CD4-positive, CD25-positive, alpha-beta regulatory T cell (primary cell): ENCODE data around the gene ISM1. TPM values are rescaled to one million over a fixed set of nuclear protein-coding genes. Genes with fewer than 3 reads are reported as not detected.

Experiments
- ATAC-seq, 2 donors: fragments of 150-1000 bp; cut with Tn5 transposase; one replicate each; pipeline ENCODE4 v1.10.0; 2021; ENCODE audit warnings: low read depth in 2 of 2, moderate number of reproducible peaks in 2 of 2, moderate library complexity in 1 of 2
- DNase-seq, 3 donors: peaks; one replicate each; pipeline versions ENCODE4 v3.0.0 to v3.0.0-alpha.2; 2012 to 2022; ENCODE audit warnings: mixed read lengths in 1 of 3
- H3K27ac ChIP-seq: one replicate; pipeline ENCODE4 v1.7.0; 2013; ENCODE audit warnings: mild to moderate bottlenecking, low read length; ENCODE audit not compliant: insufficient read depth, poor library complexity, severe bottlenecking
- H3K27me3 ChIP-seq: one replicate; pipeline ENCODE4 v1.7.0; 2013; ENCODE audit warnings: low read length; ENCODE audit not compliant: control insufficient read depth, insufficient read depth
- H3K36me3 ChIP-seq: one replicate; pipeline ENCODE4 v1.7.0; 2013; ENCODE audit warnings: mild to moderate bottlenecking, low read length, moderate library complexity; ENCODE audit not compliant: control insufficient read depth, insufficient read depth
- H3K4me1 ChIP-seq: 2 replicates; pipeline ENCODE4 v1.7.0; 2013; ENCODE audit warnings: mild to moderate bottlenecking, low read length; ENCODE audit not compliant: insufficient read depth, control insufficient read depth, poor library complexity, severe bottlenecking
- H3K4me3 ChIP-seq: one replicate; pipeline ENCODE4 v1.7.0; 2013; ENCODE audit warnings: low read depth, mild to moderate bottlenecking, low read length, moderate library complexity
- H3K9me3 ChIP-seq, 2 experiments: 1 replicate in 1 of 2; 2 replicates in 1 of 2; pipeline ENCODE4 v1.7.0; 2013; ENCODE audit warnings: low read length in 2 of 2, mild to moderate bottlenecking in 1 of 2, moderate library complexity in 1 of 2; ENCODE audit not compliant: control insufficient read depth in 2 of 2
- H3K27ac Mint-ChIP-seq, 3 donors: one replicate each; pipeline ENCODE4 v1.8.0; 2020 to 2022; ENCODE audit warnings: mild to moderate bottlenecking in 3 of 3, mixed read lengths in 3 of 3, moderate library complexity in 2 of 3
- H3K27me3 Mint-ChIP-seq: one replicate; pipeline ENCODE4 v1.8.0; 2022; ENCODE audit warnings: mild to moderate bottlenecking, mixed read lengths
- H3K36me3 Mint-ChIP-seq: one replicate; pipeline ENCODE4 v1.8.0; 2020; ENCODE audit warnings: mixed read lengths
- H3K4me1 Mint-ChIP-seq, 4 donors: one replicate each; pipeline ENCODE4 v1.8.0; 2020 to 2022; ENCODE audit warnings: mixed read lengths in 4 of 4, mild to moderate bottlenecking in 1 of 4
- H3K4me3 Mint-ChIP-seq, 4 donors: one replicate each; pipeline ENCODE4 v1.8.0; 2020 to 2022; ENCODE audit warnings: mild to moderate bottlenecking in 4 of 4, mixed read lengths in 4 of 4, moderate library complexity in 3 of 4
- H3K9me3 Mint-ChIP-seq, 7 donors: one replicate each; pipeline ENCODE4 v1.8.0; 2020 to 2022; ENCODE audit warnings: mixed read lengths in 7 of 7, mild to moderate bottlenecking in 3 of 7, moderate library complexity in 2 of 7
- polyA plus RNA-seq, 4 donors: library from polyadenylated mRNA; unstranded; fragments of 300-500 nt; fragmentation: Illumina TruSeq; gene quantifications; one replicate each; pipeline ENCODE4 v1.2.3, GENCODE V29; 2021
- total RNA-seq: library from RNA; stranded (reverse); gene quantifications from one replicate; pipeline ENCODE4 v1.2.3, GENCODE V29; 2022

Gene ISM1
- total and polyA plus RNA-seq, 5 donors from 2014 or later, result 0.38 to 2.4 (median 0.67) TPM

DNA sequence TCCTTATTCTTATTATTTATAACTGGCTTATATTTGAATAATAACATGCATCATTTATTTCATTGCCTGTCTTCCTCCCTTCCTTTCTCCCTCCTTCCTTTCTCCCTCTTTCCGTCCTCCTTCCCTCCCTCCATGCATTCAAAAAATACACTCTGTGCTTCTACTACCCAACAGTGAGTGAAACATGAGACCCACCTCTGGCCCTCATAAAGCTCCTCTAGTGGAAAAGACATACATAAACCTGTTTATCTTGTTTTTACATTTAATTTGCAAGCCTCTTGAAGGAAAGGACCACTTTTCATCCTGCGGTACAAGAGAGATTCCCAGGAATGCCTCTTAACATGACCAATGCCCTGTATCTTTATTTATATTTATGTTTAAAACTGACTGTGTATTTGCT lies 21.8 kb upstream of the ISM1 start:
- Mint-ChIP-seq H3K4me3 (no peak overlapping the region), H3K27ac (no peak overlapping the region)

DNA sequence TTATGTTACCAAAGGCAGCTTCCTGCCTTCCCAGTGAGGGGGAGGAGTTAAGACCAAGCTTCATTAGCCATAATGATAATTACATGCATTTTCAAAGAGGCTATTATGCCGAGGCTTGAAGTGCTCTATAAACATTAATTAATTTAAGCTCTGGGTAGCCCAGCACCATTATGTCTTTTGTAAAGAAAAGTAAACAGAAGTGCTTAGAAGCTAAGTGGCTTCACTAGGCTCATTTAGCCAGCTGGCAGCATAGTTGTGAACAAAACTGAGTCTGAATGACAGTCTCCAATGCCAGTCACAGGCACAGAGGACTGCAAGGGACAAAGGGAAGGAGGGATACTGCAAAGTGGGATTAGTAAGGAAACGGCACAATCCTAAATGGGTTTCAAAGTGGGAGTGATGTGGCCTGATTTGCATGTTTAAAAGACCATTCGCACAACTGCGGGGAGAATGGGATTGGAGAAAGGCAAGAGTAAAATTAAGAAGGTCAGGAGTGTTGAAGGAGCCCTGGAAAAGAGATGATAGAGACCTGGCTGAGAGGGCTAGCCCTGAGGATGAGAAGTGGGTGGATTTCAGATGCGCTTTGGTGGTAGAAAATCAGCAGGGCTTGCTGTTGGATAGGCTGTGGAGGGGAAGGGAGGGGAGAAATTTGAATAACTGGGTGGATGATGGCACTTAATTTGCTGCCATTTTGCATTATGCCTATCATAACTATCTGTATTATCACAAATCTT lies 20.1 kb upstream of the ISM1 start:
- Mint-ChIP-seq H3K36me3 (no peaks in the 10 kb centered on the region), H3K4me3 (no peak overlapping the region), H3K9me3 (peaks cover 0 to 3% (median 0%) of the 10 kb centered on the region in 7 donors), H3K4me1 (no peaks in the 10 kb centered on the region), H3K27me3 (no peaks in the 10 kb centered on the region), H3K27ac (no peak overlapping the region)
- Histone ChIP-seq H3K4me3 (no peak overlapping the region), H3K4me1 (no peaks in the 10 kb centered on the region), H3K36me3 (no peaks in the 10 kb centered on the region), H3K27me3 (no peaks in the 10 kb centered on the region), H3K9me3 (no peaks in the 10 kb centered on the region), H3K27ac (no peak overlapping the region)
- DNase-seq, result no peak
- ATAC-seq, result no peak

More for the DNA sequence above, 21.8 kb upstream of the ISM1 start:
- Mint-ChIP-seq H3K36me3 (no peaks in the 10 kb centered on the region), H3K9me3 (peaks cover 0 to 3% (median 0%) of the 10 kb centered on the region in 7 donors), H3K27me3 (no peaks in the 10 kb centered on the region), H3K4me1 (no peaks in the 10 kb centered on the region)
- Histone ChIP-seq H3K27me3 (no peaks in the 10 kb centered on the region), H3K36me3 (no peaks in the 10 kb centered on the region), H3K4me1 (no peaks in the 10 kb centered on the region), H3K9me3 (no peaks in the 10 kb centered on the region), H3K27ac (no peak overlapping the region), H3K4me3 (no peak overlapping the region)
- DNase-seq, result no peak
- no peak for ATAC-seq

DNA sequence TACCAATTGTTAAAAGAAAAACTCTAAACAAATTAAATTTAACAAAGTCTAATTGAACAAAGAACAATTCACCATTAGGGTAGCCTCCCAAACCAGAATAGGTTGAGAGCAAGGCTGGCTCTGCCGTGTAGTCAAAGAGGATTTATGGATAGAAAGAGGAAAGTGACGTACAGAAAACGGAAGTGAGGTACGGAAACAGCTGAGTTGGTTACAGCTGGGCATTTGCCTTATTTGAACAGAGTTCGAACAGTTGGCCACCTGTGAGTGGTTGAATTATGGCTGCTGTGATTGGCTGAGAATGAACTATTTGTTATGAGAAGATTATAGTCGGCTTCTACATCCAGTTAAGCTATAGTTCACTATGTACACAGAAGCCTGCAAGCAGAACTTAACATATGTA lies 18.5 kb upstream of the ISM1 start:
- no peaks in the 10 kb centered on the region for H3K4me1 Mint-ChIP-seq
- no peaks in the 10 kb centered on the region for H3K36me3 ChIP-seq

GRCh38 chr20:13205425-13205824 lies 15.6 kb upstream of the ISM1 start:
- Histone ChIP-seq H3K36me3 (no peaks in the 10 kb centered on the region), H3K27ac (no peak overlapping the region), H3K4me3 (no peak overlapping the region), H3K9me3 (no peaks in the 10 kb centered on the region), H3K27me3 (no peaks in the 10 kb centered on the region), H3K4me1 (no peaks in the 10 kb centered on the region)
- no peaks in the 10 kb centered on the region for H3K27me3 Mint-ChIP-seq
- no peaks in the 10 kb centered on the region for H3K36me3 Mint-ChIP-seq
- no peaks in the 10 kb centered on the region for H3K4me1 Mint-ChIP-seq
- ATAC-seq (no peak), DNase-seq (no peak)
- H3K9me3 Mint-ChIP-seq, result peaks cover 0 to 3% (median 2%) of the 10 kb centered on the region in 7 donors
- no peak overlapping the region for H3K4me3 Mint-ChIP-seq
- no peak overlapping the region for H3K27ac Mint-ChIP-seq

More for the DNA sequence above, 18.5 kb upstream of the ISM1 start:
- Mint-ChIP-seq H3K27me3 (no peaks in the 10 kb centered on the region), H3K9me3 (peaks cover 0 to 3% (median 0%) of the 10 kb centered on the region in 7 donors), H3K36me3 (no peaks in the 10 kb centered on the region), H3K4me3 (no peak overlapping the region), H3K27ac (no peak overlapping the region)
- H3K27me3 ChIP-seq, result no peaks in the 10 kb centered on the region
- DNase-seq (no peak), ATAC-seq (no peak)
- no peak overlapping the region for H3K27ac ChIP-seq
- H3K9me3 ChIP-seq, result no peaks in the 10 kb centered on the region
- H3K4me1 ChIP-seq, result no peaks in the 10 kb centered on the region
- no peak overlapping the region for H3K4me3 ChIP-seq

DNA sequence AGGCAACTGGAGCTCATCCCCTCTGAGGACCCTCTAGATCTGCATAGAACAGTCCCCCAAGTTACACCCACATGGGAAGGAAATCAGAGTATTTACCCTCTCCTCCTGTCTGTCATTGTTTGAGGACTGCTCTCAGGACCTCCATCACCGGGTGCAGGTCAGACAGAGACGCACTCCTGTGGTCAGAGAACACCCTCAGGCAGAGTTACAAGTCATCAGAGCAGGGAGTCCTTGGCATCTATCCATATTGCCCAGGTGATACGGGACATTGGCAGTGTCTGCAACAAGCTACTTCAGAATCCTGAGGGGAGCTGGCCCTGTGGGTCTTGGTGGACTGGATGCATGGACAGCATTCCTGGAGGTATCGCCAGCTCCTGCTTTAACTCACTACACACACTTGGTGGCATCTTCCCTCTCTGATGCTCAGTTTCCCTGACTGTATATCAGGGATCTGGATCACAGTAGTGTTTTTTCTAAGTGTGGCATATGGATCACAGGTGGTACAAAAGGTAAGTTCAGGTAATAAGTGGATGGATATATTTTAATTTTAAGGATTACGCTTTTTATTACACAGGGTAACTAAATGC lies 15.1 kb upstream of the ISM1 start:
- ATAC-seq (no peak), DNase-seq (no peak)
- Histone ChIP-seq H3K27me3 (no peaks in the 10 kb centered on the region), H3K36me3 (no peaks in the 10 kb centered on the region), H3K9me3 (no peaks in the 10 kb centered on the region), H3K27ac (no peak overlapping the region), H3K4me3 (no peak overlapping the region), H3K4me1 (no peaks in the 10 kb centered on the region)
- no peak overlapping the region for H3K4me3 Mint-ChIP-seq
- no peaks in the 10 kb centered on the region for H3K4me1 Mint-ChIP-seq
- no peaks in the 10 kb centered on the region for H3K36me3 Mint-ChIP-seq
- no peak overlapping the region for H3K27ac Mint-ChIP-seq
- peaks cover 0 to 2% (median under 1%) of the 10 kb centered on the region in 7 donors for H3K9me3 Mint-ChIP-seq
- H3K27me3 Mint-ChIP-seq, result no peaks in the 10 kb centered on the region

DNA sequence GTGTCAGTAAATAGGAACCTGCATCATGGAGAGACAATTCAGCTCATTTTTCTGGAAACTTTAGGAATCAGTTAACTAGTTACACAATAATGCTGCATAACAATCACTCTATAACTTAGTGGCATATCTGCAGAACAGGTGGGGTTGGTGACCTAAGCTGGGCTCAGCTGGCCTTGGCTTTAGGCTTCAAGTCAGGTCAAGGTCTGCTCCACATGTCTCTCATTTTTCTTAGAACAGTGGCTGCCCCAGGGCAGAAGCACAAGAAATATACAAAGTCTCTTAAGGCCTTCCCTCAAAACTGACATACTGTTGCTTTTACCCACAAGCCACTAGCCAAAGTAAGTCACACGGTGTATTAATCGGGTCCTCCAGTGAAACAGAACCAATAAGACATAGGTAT lies 14.1 kb upstream of the ISM1 start:
- Histone ChIP-seq H3K4me1 (no peaks in the 10 kb centered on the region), H3K9me3 (no peaks in the 10 kb centered on the region), H3K27ac (no peak overlapping the region), H3K4me3 (no peak overlapping the region), H3K27me3 (no peaks in the 10 kb centered on the region), H3K36me3 (no peaks in the 10 kb centered on the region)
- DNase-seq (no peak), ATAC-seq (no peak)
- Mint-ChIP-seq H3K4me1 (no peaks in the 10 kb centered on the region), H3K4me3 (no peak overlapping the region), H3K27me3 (no peaks in the 10 kb centered on the region), H3K9me3 (peaks cover 0 to 2% (median 0%) of the 10 kb centered on the region in 7 donors), H3K27ac (no peak overlapping the region), H3K36me3 (no peaks in the 10 kb centered on the region)

DNA sequence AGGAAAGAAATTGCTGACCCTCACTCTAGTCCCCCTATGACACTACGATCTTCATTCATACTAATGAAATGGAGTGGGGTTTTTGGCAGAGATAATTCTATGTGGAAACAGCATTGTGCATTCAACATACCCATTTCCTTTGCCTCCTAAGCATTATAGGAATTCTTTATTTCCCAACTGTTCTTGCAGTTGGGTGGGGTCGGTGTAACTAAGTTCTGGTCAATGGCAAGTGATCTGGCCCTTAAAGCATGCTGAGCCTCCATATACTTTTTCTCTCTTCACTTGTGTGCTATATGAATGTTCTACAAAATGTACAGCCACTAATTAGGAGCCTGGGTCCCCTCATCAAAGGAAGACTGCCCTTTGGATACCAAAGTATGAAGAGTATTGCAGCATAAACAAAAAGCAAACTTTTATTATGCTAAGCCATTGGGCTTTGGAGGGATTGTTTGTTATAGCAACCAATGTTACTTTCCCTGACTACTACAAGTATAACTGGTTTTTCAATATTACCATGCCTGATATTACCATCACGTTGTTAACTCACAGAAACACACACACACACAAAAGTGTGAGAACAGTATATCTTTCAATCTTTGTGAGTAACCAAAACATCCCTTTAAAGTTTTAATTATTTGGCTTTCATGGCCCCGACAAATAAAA lies 9.0 kb upstream of the ISM1 start:
- no peak for ATAC-seq
- Mint-ChIP-seq H3K4me1 (peaks cover 0 to 4% (median 0%) of the 10 kb centered on the region in 4 donors), H3K36me3 (no peaks in the 10 kb centered on the region)

More for the DNA sequence above, 9.0 kb upstream of the ISM1 start:
- H3K4me3 ChIP-seq, result no peak overlapping the region
- no peaks in the 10 kb centered on the region for H3K4me1 ChIP-seq
- Mint-ChIP-seq H3K4me3 (no peak overlapping the region), H3K27me3 (peaks cover 15% of the 10 kb centered on the region), H3K27ac (no peak overlapping the region), H3K9me3 (peaks cover 0 to 2% (median 0%) of the 10 kb centered on the region in 7 donors)
- no peaks in the 10 kb centered on the region for H3K9me3 ChIP-seq
- H3K27me3 ChIP-seq, result no peaks in the 10 kb centered on the region
- DNase-seq, result no peak
- no peak overlapping the region for H3K27ac ChIP-seq
- no peaks in the 10 kb centered on the region for H3K36me3 ChIP-seq
